HG02759 (cell line): ENCODE results near the gene CABLES1.

Experiments used
- ATAC-seq: cut with Tn5 transposase; IDR thresholded peaks from one replicate; pipeline ENCODE4 v1.9.1; 2021; ENCODE audit warnings: mild to moderate bottlenecking, moderate library complexity; ENCODE audit not compliant: unreplicated experiment

CABLES1 gene

DNA sequence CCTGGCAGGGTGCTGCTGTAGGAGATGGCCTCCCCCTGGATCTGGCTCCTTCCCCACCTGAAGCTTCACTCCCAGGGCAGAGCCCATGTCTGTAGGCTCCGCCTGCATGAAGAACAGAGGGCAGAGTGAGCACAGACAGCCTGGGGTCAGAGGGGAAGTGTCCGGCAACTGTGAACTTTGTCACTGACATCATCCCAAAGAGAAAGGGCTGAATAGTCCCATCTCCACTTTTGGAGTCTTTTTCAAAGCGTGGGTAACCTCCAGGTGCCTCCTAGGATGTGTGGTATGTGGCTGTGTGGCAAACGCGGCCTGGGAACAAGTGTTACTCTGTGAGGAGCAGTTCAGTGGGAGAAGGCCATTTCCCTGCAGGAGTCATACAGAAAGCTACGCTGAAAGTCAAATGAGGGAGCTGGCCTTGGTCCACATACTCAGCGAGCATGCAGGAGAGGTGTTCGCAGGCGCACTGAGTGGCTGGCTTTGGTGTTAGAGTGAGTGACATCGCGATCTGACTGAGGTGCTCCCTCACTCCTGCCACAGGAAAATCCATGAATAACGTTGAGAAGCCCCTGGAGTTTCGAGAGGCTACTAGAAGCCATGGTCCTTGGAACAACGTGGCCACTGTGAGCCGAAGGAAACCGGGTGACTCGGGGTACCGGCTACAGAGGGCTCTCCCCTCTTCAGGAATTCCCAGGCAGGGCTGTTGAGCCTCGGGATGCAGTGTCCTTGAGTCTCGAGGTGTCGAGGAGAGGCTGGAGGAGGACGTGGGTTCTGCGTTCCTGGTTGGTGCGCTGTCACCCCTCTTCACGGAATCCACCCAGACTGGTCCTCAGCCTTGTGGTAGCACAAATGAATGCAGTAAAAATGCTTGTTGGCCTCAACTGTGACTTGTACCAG lies 54.7 kb downstream of the CABLES1 start:
- no peak for ATAC-seq

DNA sequence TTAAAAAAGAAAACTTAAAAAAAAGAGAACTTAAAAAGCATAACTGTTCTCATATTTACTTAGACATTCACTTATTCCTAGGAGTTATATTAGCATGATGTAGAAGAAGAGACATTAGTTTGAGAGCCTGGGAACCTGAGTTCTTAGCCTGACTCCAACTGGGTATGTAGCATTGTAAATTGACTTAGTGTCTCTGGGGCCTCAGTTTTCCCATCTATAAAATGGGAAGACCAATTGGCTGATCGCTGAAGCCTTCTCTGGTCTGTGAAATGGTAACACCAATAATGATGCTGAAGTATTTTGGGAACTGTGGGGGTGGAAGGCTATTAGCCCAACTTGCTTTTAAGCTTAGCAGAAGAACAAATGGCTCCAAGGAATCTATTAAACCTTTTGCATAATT lies 55.9 kb downstream of the CABLES1 start:
- ATAC-seq, result no peak

DNA sequence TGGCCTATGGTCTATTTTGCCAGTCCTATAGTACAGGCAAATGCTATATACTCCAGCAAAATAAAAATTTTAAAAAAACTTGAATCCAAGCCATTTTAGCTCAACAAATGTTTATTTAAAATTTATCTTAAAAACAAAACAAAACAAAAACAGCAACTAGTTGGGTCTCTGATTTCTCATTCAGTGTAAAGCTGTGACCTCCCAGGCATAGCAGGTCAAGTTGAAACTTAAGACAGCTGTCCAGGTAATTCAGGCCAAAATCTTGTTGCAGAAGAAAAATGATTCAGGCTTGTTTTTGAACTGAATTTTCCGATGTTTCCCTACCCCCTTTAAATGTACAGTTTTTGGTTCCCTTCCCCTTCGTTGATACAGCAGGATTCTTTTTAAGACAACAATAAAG lies 58.5 kb downstream of the CABLES1 start:
- ATAC-seq, result no peak

DNA sequence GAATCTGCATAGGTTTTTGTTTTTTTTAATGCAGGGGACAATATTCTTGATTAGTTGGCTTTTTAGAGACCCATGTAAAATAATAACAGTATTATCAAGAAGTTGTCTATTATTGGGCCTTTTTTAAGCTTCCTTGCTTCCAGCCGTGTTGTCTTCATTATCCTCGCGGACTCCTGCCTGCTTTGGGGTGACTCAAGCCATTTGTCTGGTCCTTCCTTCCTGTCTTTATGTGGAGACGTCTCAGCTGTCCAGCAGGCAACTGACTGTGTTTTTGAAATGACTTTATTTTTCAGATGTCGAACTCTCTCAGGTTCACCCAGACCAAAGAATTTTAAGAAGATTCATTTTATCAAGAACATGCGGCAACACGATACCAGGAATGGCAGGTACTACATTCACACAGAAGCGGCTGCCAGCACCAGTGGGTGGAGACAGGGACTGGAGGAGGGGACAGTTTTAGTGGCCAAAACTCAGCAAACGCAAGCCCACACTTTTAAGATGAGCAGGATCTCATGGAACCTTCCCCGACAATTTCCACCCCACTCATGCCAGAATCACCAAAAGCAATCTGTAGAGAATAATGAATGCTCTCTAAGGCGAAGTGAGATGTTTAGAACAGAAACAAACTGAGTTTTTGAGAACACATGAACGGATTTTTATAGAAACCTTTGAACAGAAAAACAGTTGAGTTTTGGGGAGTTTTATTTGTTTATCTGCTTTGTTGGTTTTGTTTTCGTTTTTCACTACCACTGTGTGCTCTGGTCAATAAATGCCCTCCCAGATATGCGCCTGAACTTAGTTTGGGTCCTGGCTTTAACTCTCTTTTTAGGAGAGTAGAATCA lies 59.1 kb downstream of the CABLES1 start:
- no peak for ATAC-seq

DNA sequence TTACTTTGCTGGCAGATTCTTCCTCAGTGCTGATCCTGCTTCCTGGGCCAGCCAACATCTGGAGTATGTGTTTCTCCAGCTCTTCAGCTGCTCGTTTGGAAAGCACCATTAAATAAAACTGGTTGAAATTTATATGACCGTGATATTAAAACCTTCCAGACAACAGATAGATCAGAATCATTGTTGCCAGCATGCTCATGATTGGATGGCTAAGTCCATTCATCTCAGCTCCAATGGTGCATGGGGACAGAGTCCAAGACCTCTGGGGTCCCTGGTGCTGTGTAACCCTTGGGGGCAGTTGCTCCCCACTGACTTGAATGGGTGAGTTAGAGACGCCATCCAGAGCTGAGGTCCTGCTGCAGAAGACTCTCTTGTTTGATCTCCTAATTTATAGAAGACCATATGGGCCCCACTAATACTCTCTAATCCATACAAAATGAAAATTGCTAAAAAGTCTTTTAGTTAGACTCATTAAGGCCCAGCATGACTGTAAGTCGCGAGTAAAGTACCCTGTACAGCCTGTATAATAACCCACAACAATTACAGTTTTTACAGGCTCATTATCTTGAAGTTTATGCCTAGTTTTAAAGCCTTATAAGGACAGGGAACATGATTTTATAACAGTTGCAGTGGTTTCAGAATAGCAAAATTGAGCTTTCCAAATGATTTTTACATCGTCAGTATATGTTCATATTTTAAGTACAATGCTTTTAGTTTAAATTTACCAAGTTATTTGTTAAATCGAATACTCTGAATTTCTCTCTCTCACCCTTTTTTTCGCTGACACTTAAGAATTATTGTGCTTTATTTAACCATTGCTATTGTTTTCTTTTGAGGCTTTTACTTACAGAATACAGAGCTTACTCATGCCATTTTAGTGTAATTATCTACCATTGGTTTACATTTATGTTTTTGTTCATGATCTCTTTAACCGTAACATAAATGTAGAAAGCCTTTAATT lies 60.0 kb downstream of the CABLES1 start:
- no peak for ATAC-seq

DNA sequence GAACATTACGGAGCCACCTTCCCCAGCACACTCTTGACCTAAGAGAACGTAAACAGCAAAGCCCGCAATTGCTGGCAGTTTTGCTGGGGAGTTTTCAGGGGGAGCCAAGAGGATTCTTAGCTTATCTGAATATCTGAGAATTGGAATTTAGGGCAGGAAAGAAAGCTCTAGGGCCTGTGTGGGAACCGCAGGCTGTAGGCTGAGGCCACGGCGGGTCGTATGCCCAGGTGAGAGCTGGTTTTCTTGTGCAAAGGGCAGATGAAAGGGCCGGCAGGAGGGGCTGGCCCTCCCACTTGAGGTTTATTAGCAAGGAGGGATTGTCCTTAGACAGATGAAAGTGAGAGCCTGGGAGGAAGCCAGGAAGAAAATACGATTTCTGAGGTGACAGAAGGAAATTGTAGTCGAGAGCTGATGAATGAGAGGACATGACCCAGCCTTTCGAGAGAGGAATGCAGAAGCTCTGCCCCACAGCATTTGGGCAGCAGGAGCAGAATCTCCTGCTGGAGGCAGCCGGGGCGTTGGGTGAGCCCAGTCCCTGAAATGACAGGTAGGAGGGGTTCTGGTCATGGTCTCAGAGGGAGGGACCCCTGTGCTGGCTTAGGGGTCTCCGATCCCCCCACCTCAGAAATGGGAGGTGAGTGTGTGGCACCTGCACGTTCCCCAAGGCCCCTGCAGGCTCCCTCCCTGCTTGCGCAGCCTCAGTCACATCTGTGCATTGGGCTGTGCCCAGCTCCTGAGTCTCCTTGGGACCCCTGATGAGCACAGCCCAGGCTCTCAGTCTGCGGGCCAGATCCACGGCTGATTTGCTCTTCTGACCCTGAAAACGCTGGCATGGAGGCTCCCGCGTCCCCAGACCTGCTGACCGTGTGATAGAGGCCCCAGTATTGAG lies 61.1 kb downstream of the CABLES1 start:
- ATAC-seq, result no peak

DNA sequence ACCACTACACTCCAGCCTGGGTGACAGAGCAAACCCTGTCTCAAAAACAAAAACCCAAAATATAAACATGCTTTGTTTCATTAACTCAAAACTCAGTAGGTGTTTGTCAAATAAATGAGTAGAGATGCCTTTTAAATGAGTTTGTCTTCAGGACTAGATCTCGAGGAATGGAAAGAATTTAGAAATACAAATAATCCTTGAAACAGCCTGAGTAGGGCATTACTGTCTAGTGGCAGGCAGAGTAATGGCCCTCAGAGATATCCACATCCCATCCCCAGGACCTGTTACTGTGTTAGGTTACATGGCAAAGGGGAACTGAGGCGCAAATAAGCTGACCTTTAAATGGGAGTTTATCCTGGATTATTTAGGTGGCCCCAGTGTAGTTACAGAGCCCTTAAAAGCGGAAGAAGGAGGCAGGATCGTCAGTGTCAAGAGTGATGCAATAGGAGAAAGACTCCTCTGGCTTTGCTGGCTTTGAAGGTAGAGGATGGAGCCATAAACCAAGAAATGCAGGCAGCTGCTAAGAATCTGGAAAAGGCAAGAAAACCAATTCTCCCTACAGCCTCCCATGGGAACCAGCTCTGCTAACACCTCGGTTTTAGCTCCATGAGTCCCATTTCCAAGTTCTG lies 63.0 kb downstream of the CABLES1 start:
- ATAC-seq, result no peak

DNA sequence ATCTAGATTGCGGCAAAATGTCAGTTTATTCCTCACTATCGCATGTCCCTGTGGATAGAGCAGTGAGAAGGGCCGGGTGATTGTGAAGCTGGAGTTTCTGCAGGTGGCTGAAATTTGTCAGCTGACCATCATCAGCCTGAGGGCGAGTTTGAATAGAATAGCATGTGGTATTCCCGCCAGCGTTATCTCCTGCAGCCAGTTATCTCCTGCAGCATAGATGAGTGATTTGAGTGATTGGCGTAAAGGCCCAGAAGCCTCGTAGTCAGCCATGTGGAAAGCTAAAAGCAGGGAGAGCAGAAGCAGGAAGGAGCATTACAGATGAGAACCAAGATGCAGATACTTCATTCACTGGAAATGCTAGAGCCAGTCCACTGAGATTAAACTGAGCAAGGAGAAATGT lies 65.5 kb downstream of the CABLES1 start:
- ATAC-seq, result no peak

DNA sequence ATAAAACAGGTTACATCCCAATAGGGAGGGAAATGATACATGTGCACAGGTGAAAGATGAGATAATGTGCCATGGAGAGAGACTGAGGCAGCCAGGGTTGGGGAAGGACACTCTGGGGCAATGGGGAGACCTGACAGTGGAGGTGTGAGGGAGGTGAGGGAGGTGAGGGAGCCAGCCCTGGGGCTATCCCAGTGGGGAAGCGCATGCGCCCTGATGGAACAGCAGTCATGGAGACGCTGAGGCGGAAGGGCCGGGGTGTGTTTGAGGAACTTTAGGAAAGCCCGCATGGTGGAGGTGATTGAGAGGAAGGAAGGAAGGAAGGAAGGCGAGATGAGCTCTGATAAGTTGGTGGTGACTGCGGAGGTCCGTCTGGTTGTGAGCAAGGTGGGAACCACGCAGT lies 66.5 kb downstream of the CABLES1 start:
- ATAC-seq, result no peak

DNA sequence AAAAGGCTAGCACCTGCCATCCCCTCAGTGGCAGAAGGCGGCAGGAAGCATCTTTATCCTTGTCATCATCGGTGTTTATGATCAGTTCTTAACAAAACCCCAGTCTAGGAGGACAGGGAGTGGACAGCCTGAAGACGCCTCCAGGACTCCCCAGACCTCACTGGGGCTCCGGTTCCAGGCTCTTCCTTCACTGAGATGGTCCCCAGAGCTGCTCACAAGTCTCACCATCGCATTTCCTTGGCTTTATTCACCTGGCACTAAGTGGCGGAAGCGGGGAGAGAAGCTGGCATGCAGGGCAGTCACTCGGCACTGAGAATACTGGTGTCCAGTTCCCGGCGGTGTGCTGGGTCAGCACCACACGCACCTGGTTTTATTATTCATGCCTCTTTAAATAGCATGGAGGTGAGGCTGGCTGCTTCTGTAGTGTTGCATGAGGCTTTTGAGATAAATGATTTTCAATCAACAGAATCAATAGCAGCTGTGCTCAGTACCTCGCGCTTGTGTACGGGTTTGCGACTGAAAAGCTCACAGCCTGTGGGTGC lies 68.7 kb downstream of the CABLES1 start:
- ATAC-seq, result no peak

DNA sequence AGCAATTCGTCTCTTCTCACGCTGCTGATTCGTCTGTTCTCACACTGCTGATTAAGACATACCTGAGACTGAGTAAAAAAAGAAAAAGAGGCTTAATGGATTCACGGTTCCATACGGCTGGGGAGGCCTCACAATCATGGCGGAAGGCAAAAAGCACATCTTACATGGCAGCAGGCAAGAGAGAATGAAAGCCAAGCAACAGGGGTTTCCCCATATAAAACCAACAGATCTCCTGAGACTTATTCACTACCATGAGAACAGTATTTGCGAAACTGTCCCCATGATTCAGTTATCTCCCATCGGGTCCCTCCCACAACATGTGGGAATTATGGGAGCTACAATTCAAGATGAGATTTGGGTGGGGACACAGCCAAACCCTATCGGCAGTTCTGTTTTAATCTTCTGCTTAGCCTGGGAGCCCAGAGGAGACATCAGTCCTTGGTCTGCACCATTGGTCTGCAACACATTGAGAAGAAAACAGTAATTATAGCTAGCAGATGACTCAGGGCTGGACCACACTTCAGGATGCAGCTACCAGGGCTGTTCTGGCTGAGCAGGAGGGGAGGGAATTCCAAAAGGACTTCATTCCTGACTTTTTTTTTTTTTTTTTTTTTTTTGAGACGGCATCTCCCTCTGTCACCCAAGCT lies 69.4 kb downstream of the CABLES1 start:
- ATAC-seq, result no peak

DNA sequence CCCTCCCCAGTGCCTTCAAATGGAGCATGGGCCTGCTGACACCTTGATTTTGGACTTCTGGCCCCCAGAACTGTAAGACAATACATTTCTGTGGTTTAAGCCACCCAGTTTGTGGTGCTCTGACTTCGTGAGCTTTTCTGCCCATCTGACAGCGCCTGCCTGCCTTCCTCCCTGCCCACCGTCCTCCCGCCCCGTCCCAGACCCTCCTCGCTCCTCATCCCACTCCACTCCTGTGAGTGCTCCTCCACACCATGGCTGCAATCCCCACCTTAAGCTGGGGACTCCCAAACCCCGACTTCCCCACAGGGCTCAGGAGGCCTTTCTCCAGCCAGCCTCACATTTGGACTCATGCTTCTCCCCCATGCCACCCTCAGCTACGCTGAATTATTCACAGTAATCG lies 70.7 kb downstream of the CABLES1 start:
- ATAC-seq, result no peak

DNA sequence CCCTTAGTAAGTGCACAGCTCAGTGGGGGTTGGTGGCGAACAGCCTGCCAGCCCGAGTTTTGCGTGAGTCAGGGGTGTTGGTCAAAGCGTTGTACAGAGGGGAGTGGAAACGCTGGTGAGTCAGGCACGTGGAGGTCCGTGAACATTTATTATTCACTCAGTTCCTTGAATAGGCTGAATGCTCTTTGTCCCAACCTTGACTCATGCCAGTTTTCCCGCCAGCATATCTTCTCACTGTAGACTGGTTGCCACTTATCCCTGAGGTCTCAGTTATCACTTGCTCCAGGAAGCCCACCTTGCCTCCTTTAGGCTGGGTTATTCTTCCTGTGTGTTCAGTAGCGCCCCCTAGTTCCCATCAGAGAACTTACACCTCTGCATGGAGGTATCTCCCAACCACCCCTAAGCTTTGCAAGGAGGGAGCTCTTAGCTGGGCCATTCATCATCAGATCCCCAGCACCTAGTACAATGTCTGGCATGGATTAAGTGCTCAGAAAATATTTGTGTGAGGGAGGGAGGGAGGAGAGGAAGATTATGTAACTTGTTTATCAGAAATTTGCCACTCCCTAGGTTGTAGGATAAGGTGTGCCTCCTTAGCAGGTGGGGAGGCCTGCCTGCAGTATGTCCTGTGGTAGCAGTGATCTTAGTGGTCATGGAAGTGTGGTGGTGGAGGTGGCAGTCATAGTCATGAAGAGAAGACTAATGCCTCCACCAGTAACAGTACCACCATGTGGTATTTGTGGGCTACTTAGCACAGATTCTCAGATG lies 72.1 kb downstream of the CABLES1 start:
- no peak for ATAC-seq

DNA sequence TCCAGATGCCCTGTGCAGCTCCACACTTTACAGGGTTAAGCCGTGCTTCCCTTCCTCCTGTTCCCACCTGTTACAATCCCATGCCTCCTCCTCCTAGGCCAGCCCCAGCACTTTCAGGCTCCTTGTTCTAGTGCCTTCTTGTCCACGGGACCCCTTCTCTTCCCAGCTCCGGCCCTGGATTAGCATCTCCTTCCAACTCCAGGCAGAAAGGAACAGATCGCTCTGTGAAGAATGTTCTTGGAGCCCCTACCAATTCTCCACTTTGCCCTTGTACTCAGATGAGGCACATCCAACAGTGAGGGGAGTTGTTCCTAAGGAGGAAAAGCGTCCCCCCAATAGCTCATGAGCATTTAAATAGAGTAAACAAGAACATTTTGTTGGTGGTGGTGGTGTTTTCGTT lies 72.7 kb downstream of the CABLES1 start:
- no peak for ATAC-seq

DNA sequence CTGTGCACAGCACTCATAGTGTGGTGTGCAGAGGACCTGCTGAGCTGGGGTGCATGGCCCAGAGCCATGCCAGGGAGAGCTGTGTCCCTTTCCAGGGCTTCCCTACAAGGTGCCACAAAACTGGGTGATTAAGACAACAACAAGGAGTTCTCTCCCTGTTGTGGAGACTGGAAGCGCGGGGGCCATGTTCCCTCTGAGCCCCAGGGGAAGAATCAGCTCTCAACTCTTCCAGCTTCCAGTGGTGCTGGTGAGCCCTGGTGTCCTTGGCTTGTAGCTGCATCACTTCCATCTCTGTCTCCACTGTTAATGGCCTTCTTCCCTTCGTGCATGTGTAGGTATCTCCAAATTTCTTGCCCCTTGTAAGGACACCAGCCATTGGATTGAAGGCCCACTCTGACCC lies 73.3 kb downstream of the CABLES1 start:
- ATAC-seq, result no peak

DNA sequence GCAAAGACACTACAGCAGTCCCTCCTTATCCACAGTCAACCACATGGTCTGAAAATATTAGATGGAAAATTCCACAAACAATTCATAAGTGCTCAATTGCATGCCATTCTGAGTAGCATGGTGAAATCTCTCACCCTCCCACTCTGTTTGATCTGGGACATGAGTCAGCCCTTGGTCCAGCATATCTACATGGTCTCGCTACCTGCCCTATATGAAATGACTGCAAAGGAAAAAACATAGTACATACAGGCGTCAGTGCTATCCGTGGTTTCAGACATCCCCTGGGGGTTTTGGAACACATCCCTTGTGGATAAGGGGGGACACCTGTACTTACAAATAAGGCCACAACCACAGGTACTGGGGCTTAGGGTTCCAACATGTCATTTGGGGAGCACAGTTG lies 73.7 kb downstream of the CABLES1 start:
- no peak for ATAC-seq

DNA sequence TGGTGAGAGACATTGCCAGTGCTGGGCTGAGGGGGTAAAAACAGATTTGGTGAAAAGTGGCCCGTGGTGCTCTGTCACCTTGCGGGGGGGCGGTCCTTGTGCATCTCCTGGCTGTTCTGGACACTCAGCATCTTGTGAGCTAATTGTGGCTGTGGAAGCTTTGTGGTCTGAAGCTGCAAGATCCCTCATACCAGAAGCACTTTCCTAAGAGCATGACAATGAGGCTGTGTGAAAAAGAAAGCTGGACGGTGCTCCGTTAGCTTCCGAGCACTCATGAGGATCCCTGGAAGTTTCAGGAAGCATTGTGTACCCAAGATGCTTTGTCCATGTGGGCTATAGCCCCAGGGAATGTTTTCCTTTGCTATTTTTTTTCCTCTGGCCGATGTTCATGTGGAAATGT lies 74.5 kb downstream of the CABLES1 start:
- ATAC-seq, result no peak

DNA sequence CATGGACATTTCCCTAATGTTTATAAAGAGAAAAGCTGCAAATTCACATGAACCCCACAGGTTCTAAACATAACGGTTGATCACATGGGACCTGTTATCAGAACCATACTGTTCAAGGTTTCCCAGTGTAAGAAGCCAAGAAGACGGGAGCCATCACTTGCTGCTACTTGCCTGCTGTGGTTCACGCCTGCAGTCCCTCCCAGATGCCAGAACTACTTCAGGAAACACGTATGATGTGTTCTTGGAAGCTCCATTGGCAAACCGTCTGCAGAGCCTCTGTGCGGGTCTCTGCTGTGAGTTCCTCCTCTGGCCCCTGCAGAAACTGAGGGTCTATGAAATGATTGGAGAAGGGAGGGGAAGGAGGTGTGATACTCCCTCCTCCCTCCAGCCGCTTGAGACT lies 75.2 kb downstream of the CABLES1 start:
- no peak for ATAC-seq
